Endothelial cell of umbilical vein (primary cell): Measurements from ENCODE around the gene SLC28A1. TPM values are rescaled to one million over a fixed set of nuclear protein-coding genes. Genes with fewer than 3 reads are reported as not detected.

Experiments used
- BruUV-seq: library from RNA; stranded (reverse); fragments of 400-500 nt; replicated peaks from 2 replicates; lab custom pipeline; 2021; lab: Mats Ljungman, UMichigan
- CTCF ChIA-PET: fragments of 300-600, 350-600 bp; sonication (Branson Sonifier 250); formaldehyde crosslinking; loops from one replicate; lab custom pipeline; 2021; ENCODE audit warnings: antibody characterized with exemption, inconsistent platforms; lab: Charles Lee
- POLR2A ChIA-PET: fragments of 300-600, 350-600 bp; sonication (Branson Sonifier 250); formaldehyde crosslinking; loops from one replicate; lab custom pipeline; 2021; ENCODE audit warnings: antibody characterized with exemption, inconsistent platforms; lab: Charles Lee
- DNase-seq: peaks from one replicate; pipeline ENCODE4 v3.0.0-alpha.2; 2011; ENCODE audit warnings: low read depth, low spot score
- FAIRE-seq: peaks from 2 replicates; lab custom pipeline; 2011; peaks lifted over from hg19 to GRCh38; lab: Jason Lieb, UNC
- H2AFZ ChIP-seq: 2 replicates; pipeline ENCODE4 v1.6.0; 2012; ENCODE audit warnings: low read depth, low read length, control low read depth, inconsistent platforms
- H3K27ac ChIP-seq: 2 replicates; pipeline ENCODE4 v1.5.1; 2011; ENCODE audit warnings: low read depth, mild to moderate bottlenecking, control low read depth, low read length, moderate library complexity; ENCODE audit not compliant: insufficient read depth
- H3K27me3 ChIP-seq, 2 experiments: 2 replicates each; pipeline versions ENCODE4 v1.6.0 to v1.6.1; 2011; ENCODE audit warnings: low read length in 2 of 2, mixed read lengths in 1 of 2; ENCODE audit not compliant: control insufficient read depth in 2 of 2, insufficient read depth in 2 of 2
- H3K36me3 ChIP-seq, 2 experiments: 2 replicates in 1 of 2; 3 replicates in 1 of 2; pipeline ENCODE4 v1.5.1; 2011; ENCODE audit warnings: low read length in 2 of 2, mild to moderate bottlenecking in 1 of 2, moderate library complexity in 1 of 2; ENCODE audit not compliant: control insufficient read depth in 2 of 2, insufficient read depth in 2 of 2; ENCODE audit errors: extremely low read depth in 1 of 2
- H3K4me1 ChIP-seq: 3 replicates; pipeline ENCODE4 v1.5.1; 2011; ENCODE audit warnings: mild to moderate bottlenecking, low read length; ENCODE audit not compliant: control insufficient read depth, insufficient read depth; ENCODE audit errors: extremely low read depth
- H3K4me2 ChIP-seq: 2 replicates; pipeline ENCODE4 v1.6.1; 2011; ENCODE audit warnings: low read length, control low read depth, mixed read lengths; ENCODE audit not compliant: insufficient read depth
- H3K4me3 ChIP-seq, 3 experiments: fragments of 200-600 bp in 1 of 3; sonication (generic), shearing (Covaris generic) in 1 of 3; replicated peaks in 1 of 3; 2 replicates each; pipeline ENCODE4 v1.5.1; 2011 to 2016; ENCODE audit warnings: control low read depth in 3 of 3, low read length in 3 of 3, mild to moderate bottlenecking in 2 of 3, inconsistent platforms in 1 of 3, low read depth in 1 of 3, moderate library complexity in 1 of 3; ENCODE audit not compliant: insufficient read depth in 1 of 3
- H3K79me2 ChIP-seq: 2 replicates; pipeline ENCODE4 v1.6.0; 2012; ENCODE audit warnings: low read length, inconsistent platforms; ENCODE audit not compliant: control insufficient read depth, insufficient read depth
- H3K9ac ChIP-seq: replicated peaks from 2 replicates; pipeline ENCODE3; 2011; ENCODE audit warnings: low read length, control low read depth; ENCODE audit not compliant: insufficient read depth; ENCODE audit errors: extremely low read depth
- H3K9me1 ChIP-seq: replicated peaks from 3 replicates; pipeline ENCODE4 v1.6.0; 2011; ENCODE audit warnings: mild to moderate bottlenecking, low read length; ENCODE audit not compliant: control insufficient read depth, insufficient read depth; ENCODE audit errors: extremely low read depth
- H3K9me3 ChIP-seq: replicated peaks from 2 replicates; pipeline ENCODE4 v1.5.1; 2012; ENCODE audit warnings: low read length, inconsistent platforms; ENCODE audit not compliant: control insufficient read depth, insufficient read depth
- H4K20me1 ChIP-seq: replicated peaks from 2 replicates; pipeline ENCODE3; 2011; ENCODE audit warnings: mild to moderate bottlenecking, low read length; ENCODE audit not compliant: control insufficient read depth, insufficient read depth; ENCODE audit errors: extremely low read depth
- CTCF ChIP-seq, 2 donors: IDR thresholded peaks; 1 replicate in 1 of 2; 2 replicates in 1 of 2; pipeline ENCODE4 v1.5.1; 2011; ENCODE audit warnings: low read length in 2 of 2, mild to moderate bottlenecking in 2 of 2, moderate library complexity in 2 of 2, control low read depth in 1 of 2, inconsistent platforms in 1 of 2, low read depth in 1 of 2; ENCODE audit not compliant: insufficient read depth in 1 of 2; ENCODE audit errors: extremely low read depth in 1 of 2
- EZH2 ChIP-seq: IDR thresholded peaks from 2 replicates; pipeline ENCODE4 v1.6.1; 2012; ENCODE audit warnings: borderline replicate concordance, low read depth, mild to moderate bottlenecking, moderate library complexity, low read length, inconsistent platforms; ENCODE audit not compliant: severe bottlenecking
- FOS ChIP-seq: IDR thresholded peaks from 2 replicates; pipeline ENCODE4 v1.6.1; 2011; ENCODE audit warnings: mild to moderate bottlenecking, low read length, moderate library complexity, borderline replicate concordance; ENCODE audit not compliant: insufficient read depth
- GATA2 ChIP-seq: IDR thresholded peaks from 2 replicates; pipeline ENCODE4 v1.7.0; 2011; ENCODE audit warnings: low read depth, mild to moderate bottlenecking, moderate library complexity, mixed read lengths, low read length; ENCODE audit not compliant: insufficient read length, insufficient read depth
- JUN ChIP-seq: IDR thresholded peaks from 2 replicates; pipeline ENCODE4 v1.6.1; 2011; ENCODE audit warnings: borderline replicate concordance, low read depth; ENCODE audit not compliant: insufficient read length, insufficient read depth
- MAX ChIP-seq: IDR thresholded peaks from 2 replicates; pipeline ENCODE4 v1.6.1; 2011; ENCODE audit not compliant: insufficient read depth, insufficient read length
- MYC ChIP-seq: IDR thresholded peaks from one replicate; pipeline ENCODE4 v1.6.1; 2011; ENCODE audit warnings: mild to moderate bottlenecking, low read depth, low read length
- POLR2A ChIP-seq: IDR thresholded peaks from 2 replicates; pipeline ENCODE4 v1.6.1; 2012; ENCODE audit warnings: low read depth, mild to moderate bottlenecking, control low read depth, low read length
- POLR2AphosphoS5 ChIP-seq: IDR thresholded peaks from 2 replicates; pipeline ENCODE4 v1.6.1; 2012; ENCODE audit warnings: low read depth, mild to moderate bottlenecking, control low read depth, low read length, moderate library complexity; ENCODE audit not compliant: insufficient read depth
- dilution Hi-C: fragments of 300-500 bp; cut with MboI; formaldehyde crosslinking; loops from one replicate; pipeline ENCODE4 v1.15.0; 2019; ENCODE audit warnings: low sequenced_read_pairs; ENCODE audit not compliant: extremely low pct_ligation_motif_present
- intact Hi-C: fragments of 100-400 bp; cut with micrococcal nuclease; formaldehyde crosslinking; loops from one replicate; pipeline ENCODE4 v1.10.0; 2022
- polyA plus RNA-seq, 4 experiments: library from polyadenylated mRNA; depleted of rRNA in 3 of 4; stranded (reverse) in 3 of 4; unstranded in 1 of 4; fragments of >200 nt; gene quantifications; 2 replicates each; pipeline versions ENCODE4 v1.2.1 to v1.2.3, GENCODE V29; 2011 to 2012; ENCODE audit warnings: missing spikeins in 1 of 4
- total RNA-seq: library from RNA; stranded (reverse); gene quantifications from 2 replicates; pipeline ENCODE4 v1.2.3, GENCODE V29; 2021

Gene SLC28A1
- total and polyA plus RNA-seq, 2 donors (not counting 3 experiments of a cell fraction or from before 2014, with no cell fraction given): not detected

- no peak overlapping the region for H3K27ac ChIP-seq
- no peaks in the 10 kb centered on the region for H3K9me3 ChIP-seq
- no peak for FAIRE-seq
- no peak for DNase-seq
- peaks cover 12% of the 10 kb centered on the region for H3K4me1 ChIP-seq
- no TSS peak for BruUV-seq
- POLR2A ChIA-PET: no interaction called here
- intact Hi-C loops (no loop called here), dilution Hi-C loops (no loop called here)
- H3K4me3 ChIP-seq: no peak overlapping the region
- H4K20me1 ChIP-seq: no peaks in the 10 kb centered on the region
- H3K79me2 ChIP-seq: no peaks in the 10 kb centered on the region
- H3K9me1 ChIP-seq: no peaks in the 10 kb centered on the region
- CTCF ChIA-PET: interaction anchor here (0.8 to 1.1 kb wide), 2 partner anchors 10 to 60 kb away, joined by 3 read pairs; no protein-coding TSS in a partner anchor
- TF ChIP-seq GATA2 (no peak), MAX (no peak), POLR2AphosphoS5 (no peak), MYC (no peak), FOS (no peak), JUN (no peak), POLR2A (no peak), CTCF (IDR thresholded peaks at IDR 0.05; ENCODE audit: extremely low read depth in 1 of 2, insufficient read depth in 1 of 2, low read depth in 1 of 2, low read length in 2 of 2) (no peak), EZH2 (no peak)
- no peak overlapping the region for H3K9ac ChIP-seq
- no peak overlapping the region for H3K4me2 ChIP-seq
- no peaks in the 10 kb centered on the region for H3K27me3 ChIP-seq
- no peak overlapping the region for H2AFZ ChIP-seq
- no peaks in the 10 kb centered on the region for H3K36me3 ChIP-seq
Observed at GRCh38 chr15:84944861-84945260, 60.4 kb downstream of the SLC28A1 start.
